LoVo (cell line): ENCODE results near the gene ZNF350.
"Not testable (repeated sequence)": the region's sequence is repeated elsewhere in the genome, so short reads cannot be mapped to it uniquely, and the experiment has no call there.

Source experiments
- DNase-seq: peaks from one replicate; pipeline ENCODE4 v3.0.0-alpha.2; 2016; ENCODE audit warnings: low spot score

Gene ZNF350

GRCh38 chr19:51971624-51972023 lies 15.0 kb downstream of the ZNF350 start:
- DNase-seq = no peak

GRCh38 chr19:51970718-51971117 lies 15.9 kb downstream of the ZNF350 start:
- no peak for DNase-seq

GRCh38 chr19:51965583-51965982 lies 21.1 kb downstream of the ZNF350 start:
- no peak for DNase-seq

GRCh38 chr19:51960621-51961233 lies 25.9 kb downstream of the ZNF350 start:
- DNase-seq = not testable (repeated sequence)

- no peak for DNase-seq
These were observed 26.8 kb downstream of the ZNF350 start for GRCh38 chr19:51959791-51960190.

GRCh38 chr19:51957846-51958245 lies 28.8 kb downstream of the ZNF350 start:
- DNase-seq = not testable (repeated sequence)

GRCh38 chr19:51948975-51949374 lies 37.7 kb downstream of the ZNF350 start:
- DNase-seq = no peak

- no peak for DNase-seq
These were observed 40.0 kb downstream of the ZNF350 start for GRCh38 chr19:51946602-51947001.

GRCh38 chr19:51944798-51945552 lies 41.7 kb downstream of the ZNF350 start:
- DNase-seq = no peak

- no peak for DNase-seq
These were observed 47.7 kb downstream of the ZNF350 start for GRCh38 chr19:51938936-51939335.

GRCh38 chr19:51931921-51932320 lies 54.7 kb downstream of the ZNF350 start:
- DNase-seq = no peak

GRCh38 chr19:51927859-51928258 lies 58.8 kb downstream of the ZNF350 start:
- DNase-seq = no peak

GRCh38 chr19:51926784-51927741 lies 59.6 kb downstream of the ZNF350 start, which contains the start of gene ZNF613:
Gene ZNF613, plus strand, starts transcription at chr19:51927472. Its CDS starts 8,749 bp downstream, at chr19:51936221.
- DNase-seq = no peak

- no peak for DNase-seq
These were observed 60.2 kb downstream of the ZNF350 start for GRCh38 chr19:51926426-51926783.

GRCh38 chr19:51921949-51922348 lies 64.7 kb downstream of the ZNF350 start:
- DNase-seq = no peak

GRCh38 chr19:51919606-51920005 lies 67.0 kb downstream of the ZNF350 start:
- DNase-seq = no peak

GRCh38 chr19:51916167-51916566 lies 70.5 kb downstream of the ZNF350 start:
- DNase-seq = no peak

GRCh38 chr19:51915324-51915867 lies 71.2 kb downstream of the ZNF350 start:
- DNase-seq = no peak
